Measurements from ENCODE around the gene OSBP.
A peak's percentile ranks its signal among the peaks of the same experiment; 100 is the strongest.
"Not testable (repeated sequence)": the region's sequence is repeated elsewhere in the genome, so short reads cannot be mapped to it uniquely, and the experiment has no call there.

The OSBP gene

GRCh38 chr11:59550842-59551658 is 64.5 kb downstream of the OSBP start:
- peak; percentile 97 for DNase-seq

GRCh38 chr11:59550368-59550841 is 65.2 kb downstream of the OSBP start:
- peak; percentile 97 for DNase-seq

- DNase-seq: no peak
Observed at GRCh38 chr11:59548309-59548656, 67.3 kb downstream of the OSBP start.

- DNase-seq: peak; percentile 81
Observed at GRCh38 chr11:59547605-59548308, 67.8 kb downstream of the OSBP start.

- no peak for DNase-seq
Observed at GRCh38 chr11:59545179-59546020, 70.2 kb downstream of the OSBP start.

GRCh38 chr11:59544869-59545178 is 70.8 kb downstream of the OSBP start:
- DNase-seq: no peak

- not testable (repeated sequence) for DNase-seq
Observed at GRCh38 chr11:59543713-59544112, 71.9 kb downstream of the OSBP start.

GRCh38 chr11:59542142-59542810 is 73.3 kb downstream of the OSBP start:
- DNase-seq: no peak

GRCh38 chr11:59534676-59535075 is 80.9 kb downstream of the OSBP start:
- DNase-seq: no peak

- DNase-seq: no peak
Observed at GRCh38 chr11:59532620-59533019, 83.0 kb downstream of the OSBP start.

GRCh38 chr11:59528711-59529110 is 86.9 kb downstream of the OSBP start:
- DNase-seq: no peak
